Stimulated activated CD8-positive, alpha-beta memory T cell treated with anti-CD3 and anti-CD28 coated beads, Interleukin-15, amount 100 ng/mL, for 1 hour (primary cell): ENCODE data around the gene LRCOL1.

Experiments
- DNase-seq: peaks from one replicate; pipeline ENCODE4 v3.0.0-alpha.2; 2020; ENCODE audit warnings: low read depth

LRCOL1 gene

GRCh38 chr12:132562489-132563021 is 47.8 kb downstream of the LRCOL1 start:
- no peak for DNase-seq

DNA sequence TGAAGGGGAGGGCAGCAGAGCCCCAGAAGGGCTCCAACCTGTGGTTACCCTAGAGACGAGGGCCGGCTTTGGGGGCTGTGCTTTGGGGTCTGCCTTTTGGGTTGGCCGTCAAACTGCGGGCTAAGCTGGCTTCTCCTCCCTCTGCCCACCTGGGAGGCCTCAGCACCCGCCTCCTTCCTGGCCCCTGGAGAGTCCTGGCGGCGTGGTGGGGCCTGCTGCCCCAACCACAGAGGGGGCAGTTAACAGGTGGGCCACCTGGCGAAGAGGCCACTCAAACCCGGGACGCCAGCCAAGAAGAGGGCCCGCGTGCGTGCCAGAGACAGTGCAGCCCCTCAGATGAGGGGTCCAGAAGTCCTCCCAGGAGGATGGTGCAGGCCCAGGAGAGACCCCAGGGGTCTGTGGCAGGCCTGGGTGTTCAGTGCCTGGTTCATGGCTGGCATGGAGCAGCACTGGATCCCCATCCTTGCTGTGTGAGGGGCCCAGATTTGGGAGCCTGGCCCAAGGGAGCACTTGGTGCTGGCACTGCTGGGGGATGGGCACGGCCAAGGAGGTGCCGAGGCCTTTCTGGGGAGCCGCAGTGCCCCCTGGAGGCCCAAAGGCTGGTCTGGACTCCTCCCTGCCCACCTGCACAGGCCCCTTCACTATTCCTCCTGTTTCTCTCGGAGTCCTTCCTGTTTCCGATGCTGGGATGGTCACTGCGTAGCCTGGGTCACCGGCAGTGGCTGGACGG is 48.8 kb downstream of the LRCOL1 start:
- DNase-seq = no peak

GRCh38 chr12:132560614-132561426 is 49.6 kb downstream of the LRCOL1 start:
- DNase-seq = peak; percentile 36

DNA sequence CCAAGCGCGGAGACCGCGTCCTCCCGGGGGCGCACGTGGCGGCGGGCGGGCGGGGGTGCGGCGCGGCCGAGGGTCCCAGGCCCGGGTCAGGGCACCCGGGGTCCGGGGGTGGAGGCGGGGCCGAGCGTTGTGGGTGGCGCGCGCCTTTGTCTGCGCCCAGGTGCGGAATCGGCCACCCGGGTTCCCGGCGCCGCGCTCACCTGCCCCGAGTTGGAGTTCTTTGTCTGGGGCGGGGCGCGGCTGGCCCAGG is 50.1 kb downstream of the LRCOL1 start:
- no peak for DNase-seq

- no peak for DNase-seq
Observed at GRCh38 chr12:132559652-132560363, 50.6 kb downstream of the LRCOL1 start.

DNA sequence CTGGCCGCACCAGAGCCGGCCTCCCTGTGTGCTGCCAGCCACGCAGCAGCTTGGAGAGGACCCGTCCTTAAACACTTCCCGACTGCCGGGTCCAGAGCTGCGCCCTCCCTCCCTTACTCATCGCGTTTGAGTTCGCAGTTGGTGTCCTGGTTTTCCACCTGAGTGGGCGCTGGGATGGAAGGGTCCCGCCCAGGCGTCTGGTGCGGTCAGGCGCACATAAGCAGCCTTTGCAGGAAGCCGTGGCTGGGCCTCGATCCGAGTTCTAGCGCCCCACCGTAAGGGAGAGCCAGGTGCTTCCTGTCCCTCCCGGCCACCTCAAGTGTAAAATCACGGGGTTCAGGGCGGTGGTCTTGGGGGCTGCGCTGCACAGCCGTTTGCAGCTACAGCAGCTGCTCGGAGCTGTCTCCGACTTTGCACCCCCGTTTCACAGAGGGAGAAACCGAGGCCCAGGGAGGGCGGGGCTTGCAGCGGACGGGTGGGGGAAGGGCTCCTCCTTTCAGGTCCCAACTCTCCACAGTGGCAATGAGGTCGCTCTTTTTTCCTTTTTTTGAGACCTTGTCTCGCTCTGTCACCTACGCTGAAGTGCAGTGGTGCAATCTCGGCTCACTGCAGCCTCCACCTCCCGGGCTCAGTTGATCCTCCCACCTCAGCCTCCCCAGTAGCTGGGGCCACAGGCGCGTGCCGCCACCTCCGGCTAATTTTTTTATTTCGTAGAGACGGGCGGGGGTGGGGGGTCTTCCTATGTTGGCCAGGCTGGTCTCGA is 51.3 kb downstream of the LRCOL1 start:
- no peak for DNase-seq

GRCh38 chr12:132558042-132558856 is 52.1 kb downstream of the LRCOL1 start:
- no peak for DNase-seq

- no peak for DNase-seq
Observed at GRCh38 chr12:132557291-132558015, 52.9 kb downstream of the LRCOL1 start.

GRCh38 chr12:132556801-132557200 is 53.6 kb downstream of the LRCOL1 start:
- DNase-seq = no peak

- no peak for DNase-seq
Observed at GRCh38 chr12:132556216-132556615, 54.2 kb downstream of the LRCOL1 start.

DNA sequence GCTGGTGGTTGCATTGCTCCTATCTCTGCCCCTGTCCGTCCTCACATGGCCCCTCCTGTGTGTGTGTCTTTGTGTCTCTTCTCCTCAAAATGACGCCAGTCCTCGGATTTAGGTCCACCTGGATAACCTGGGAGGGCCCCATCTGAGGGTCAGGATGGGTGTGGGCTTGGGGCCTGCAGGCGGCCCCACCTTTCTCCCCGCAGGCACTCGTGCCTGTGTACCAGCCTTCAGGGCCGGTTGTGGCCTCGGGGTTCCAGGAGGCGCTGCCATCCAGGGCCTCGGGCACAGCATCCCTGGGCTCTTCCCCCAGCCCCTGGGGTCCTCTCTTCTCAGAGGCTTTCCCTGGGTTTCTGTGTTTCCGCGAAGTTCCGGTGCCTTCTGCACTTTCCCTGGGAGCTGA is 54.7 kb downstream of the LRCOL1 start:
- no peak for DNase-seq

GRCh38 chr12:132554845-132555630 is 55.3 kb downstream of the LRCOL1 start:
- DNase-seq = no peak
